GM12878 (cell line): Measurements from ENCODE around the gene TUBA8. TPM values are rescaled to one million over a fixed set of nuclear protein-coding genes. Genes with fewer than 3 reads are reported as not detected.

Experiments
- ATAC-seq: fragments of 200-7000 bp; cut with Tn5 transposase; 3 replicates; pipeline ENCODE4 v1.9.1; 2020; ENCODE audit warnings: mild to moderate bottlenecking, moderate library complexity
- BruUV-seq: library from RNA; stranded (reverse); fragments of 400-500 nt; replicated peaks from 2 replicates; lab custom pipeline; 2021; lab: Mats Ljungman, UMichigan
- CTCF ChIA-PET: fragments of 300-600 bp; sonication (Branson Sonifier 250); formaldehyde crosslinking; extraction: SDS; loops from one replicate; lab custom pipeline; 2021; ENCODE audit warnings: inconsistent platforms; lab: Yijun Ruan, JAX
- POLR2A ChIA-PET: fragments of 350-600 bp; formaldehyde crosslinking; extraction: SDS; loops from one replicate; lab custom pipeline; 2021; ENCODE audit warnings: inconsistent platforms; lab: Charles Lee
- RAD21 ChIA-PET: fragments of 300-600 bp; sonication (Branson Sonifier 250); formaldehyde crosslinking; loops from one replicate; lab custom pipeline; 2023; ENCODE audit warnings: antibody characterized with exemption; ENCODE audit not compliant: unreplicated experiment; lab: Charles Lee
- SMC1A ChIA-PET: fragments of 300-600 bp; sonication (Branson Sonifier 250); formaldehyde crosslinking; loops from one replicate; lab custom pipeline; 2023; ENCODE audit not compliant: unreplicated experiment, uncharacterized antibody; lab: Charles Lee
- DNase-seq: peaks from one replicate; pipeline ENCODE4 v3.0.0-alpha.2; 2011; ENCODE audit warnings: low read depth, low spot score
- FAIRE-seq: peaks from 3 replicates; lab custom pipeline; 2011; peaks lifted over from hg19 to GRCh38; lab: Jason Lieb, UNC
- H2AFZ ChIP-seq: 2 replicates; pipeline ENCODE4 v1.6.0; 2011; ENCODE audit warnings: low read depth, low read length, control low read depth; ENCODE audit not compliant: control insufficient read depth
- H3K27ac ChIP-seq: 2 replicates; pipeline ENCODE4 v1.5.1; 2011; ENCODE audit warnings: control low read depth; ENCODE audit not compliant: control insufficient read depth, insufficient read depth
- H3K27me3 ChIP-seq, 2 experiments: replicated peaks in 1 of 2; 2 replicates each; pipeline versions ENCODE4 v1.6.0 to v1.6.1; 2011; ENCODE audit warnings: low read length in 1 of 2; ENCODE audit not compliant: control insufficient read depth in 2 of 2, insufficient read depth in 2 of 2
- H3K36me3 ChIP-seq, 2 experiments: 2 replicates each; pipeline ENCODE4 v1.5.1; 2011; ENCODE audit warnings: low read length in 1 of 2; ENCODE audit not compliant: control insufficient read depth in 2 of 2, insufficient read depth in 2 of 2
- H3K4me1 ChIP-seq: 2 replicates; pipeline ENCODE4 v1.6.1; 2011; ENCODE audit warnings: mild to moderate bottlenecking, low read length, moderate library complexity, mixed read lengths; ENCODE audit not compliant: control insufficient read depth, insufficient read depth
- H3K4me2 ChIP-seq: 2 replicates; pipeline ENCODE4 v1.6.0; 2011; ENCODE audit warnings: control low read depth; ENCODE audit not compliant: control insufficient read depth, insufficient read depth
- H3K4me3 ChIP-seq: fragments of 200-600 bp; sonication (generic); 2 replicates; pipeline ENCODE4 v1.5.1; 2016
- H3K79me2 ChIP-seq: 2 replicates; pipeline ENCODE4 v1.6.0; 2011; ENCODE audit warnings: low read length; ENCODE audit not compliant: control insufficient read depth, insufficient read depth
- H3K9ac ChIP-seq: 2 replicates; pipeline ENCODE4 v1.8.0; 2011; ENCODE audit warnings: low read length, control low read depth, mixed read lengths; ENCODE audit not compliant: control insufficient read depth, insufficient read depth
- H3K9me3 ChIP-seq: replicated peaks from 3 replicates; pipeline ENCODE4 v1.5.1; 2011; ENCODE audit warnings: mild to moderate bottlenecking, low read length; ENCODE audit not compliant: control insufficient read depth, insufficient read depth
- H4K20me1 ChIP-seq: 2 replicates; pipeline ENCODE4 v1.6.0; 2011; ENCODE audit not compliant: control insufficient read depth, insufficient read depth
- CHD4 ChIP-seq: fragments of 200-600 bp; sonication (generic); IDR thresholded peaks from 2 replicates; pipeline ENCODE4 v1.6.1; 2016; ENCODE audit warnings: mild to moderate bottlenecking
- CREM ChIP-seq: IDR thresholded peaks from 2 replicates; pipeline ENCODE4 v1.6.1; 2014; ENCODE audit warnings: antibody characterized with exemption, low read depth
- ELK1 ChIP-seq: IDR thresholded peaks from 2 replicates; pipeline ENCODE4 v1.6.1; 2012; ENCODE audit warnings: low read depth, low read length, improper control_type of control experiment
- HSF1 ChIP-seq: fragments of 150-350 bp; IDR thresholded peaks from 2 replicates; pipeline ENCODE4 v1.6.1; 2014; ENCODE audit warnings: mild to moderate bottlenecking, low read depth, low read length
- KAT2A ChIP-seq: conservative IDR thresholded peaks from 2 replicates; pipeline ENCODE4 v1.6.1; 2011; ENCODE audit warnings: low read depth, low read length; ENCODE audit not compliant: control insufficient read depth
- MEF2B ChIP-seq: fragments of 450-650 bp; IDR thresholded peaks from 2 replicates; pipeline ENCODE4 v1.6.1; 2018; ENCODE audit warnings: mild to moderate bottlenecking, moderate library complexity; ENCODE audit not compliant: partially characterized antibody, poor library complexity, severe bottlenecking
- NFIC ChIP-seq: IDR thresholded peaks from 2 replicates; pipeline ENCODE4 v1.6.1; 2012; ENCODE audit warnings: low read depth, mild to moderate bottlenecking, inconsistent platforms, low read length, moderate library complexity
- NKRF ChIP-seq: fragments of 450-650 bp; conservative IDR thresholded peaks from 2 replicates; pipeline ENCODE4 v1.6.1; 2017; ENCODE audit warnings: mild to moderate bottlenecking, moderate library complexity
- PAX8 ChIP-seq: fragments of 450-650 bp; IDR thresholded peaks from 2 replicates; pipeline ENCODE4 v1.6.1; 2017; ENCODE audit warnings: mild to moderate bottlenecking, moderate library complexity
- RAD21 ChIP-seq: IDR thresholded peaks from 2 replicates; pipeline ENCODE4 v1.6.1; 2011; ENCODE audit warnings: mild to moderate bottlenecking, low read depth, low read length, moderate library complexity; ENCODE audit not compliant: insufficient read depth
- TCF7 ChIP-seq: IDR thresholded peaks from 2 replicates; pipeline ENCODE4 v1.6.1; 2014; ENCODE audit warnings: antibody characterized with exemption, borderline replicate concordance
- YBX1 ChIP-seq: fragments of 450-650 bp; IDR thresholded peaks from 2 replicates; pipeline ENCODE4 v1.6.1; 2016; ENCODE audit warnings: antibody characterized with exemption
- ZNF384 ChIP-seq: IDR thresholded peaks from 2 replicates; pipeline ENCODE4 v1.6.1; 2012; ENCODE audit warnings: low read depth, mild to moderate bottlenecking, low read length, improper control_type of control experiment, borderline replicate concordance
- ZNF687 ChIP-seq: fragments of 450-650 bp; IDR thresholded peaks from 2 replicates; pipeline ENCODE4 v1.6.1; 2017; ENCODE audit warnings: mild to moderate bottlenecking, moderate library complexity
- WGBS: methylation state at CpG from one replicate; pipeline ENCODE4 v1.1.6; 2016; ENCODE audit warnings: low lambda C conversion rate; ENCODE audit not compliant: insufficient replicate concordance, insufficient coverage; ENCODE audit errors: missing lambda C conversion rate; 5-methylcytosine and 5-hydroxymethylcytosine counted together
- in situ Hi-C: fragments of 300-500 bp; cut with MboI; formaldehyde crosslinking; loops from 9 replicates; pipeline ENCODE4 v1.14.3; 2018; ENCODE audit warnings: mixed read lengths
- intact Hi-C: fragments of 100-400 bp; cut with micrococcal nuclease; formaldehyde crosslinking; loops from one replicate; pipeline ENCODE4 v1.14.2; 2022; ENCODE audit not compliant: unreplicated experiment
- polyA plus RNA-seq, 11 experiments: library from polyadenylated mRNA; depleted of rRNA in 4 of 11; unstranded in 6 of 11; stranded (reverse) in 5 of 11; fragments of >200 nt; fragmentation: Nextera tagmentation in 4 of 11; fragmentation: Illumina TruSeq in 1 of 11; extraction: Ambion mirVana in 4 of 11; extraction: Trizol in 1 of 11; gene quantifications; 1 replicate in 1 of 11; 2 replicates in 10 of 11; pipeline versions ENCODE4 v1.2.1 to v1.2.3, GENCODE V29; 2011 to 2016; ENCODE audit warnings: inconsistent platforms in 2 of 11, missing spikeins in 2 of 11, low read depth in 1 of 11
- total RNA-seq, 4 experiments: library from RNA; depleted of rRNA in 3 of 4; stranded (reverse); fragments of >200 nt in 3 of 4; fragmentation: Illumina TruSeq in 1 of 4; extraction: Trizol in 1 of 4; gene quantifications; 2 replicates each; pipeline versions ENCODE4 v1.2.1 to v1.2.3, GENCODE V29; 2013 to 2021

Gene TUBA8
- total and polyA plus RNA-seq, 10 of the 15 experiments (the other 5 are each of a cell fraction or from before 2014, with no cell fraction given) = 2.2 to 30.3 (median 21.0) TPM

GRCh38 chr22:18100781-18101180 is 9.8 kb upstream of the TUBA8 start (continued):
- TF ChIP-seq RAD21 = no peak

- FAIRE-seq = no peak
- 83% methylated on average over 4 of the region's 4 CpGs for WGBS
- H3K79me2 ChIP-seq = peaks cover 3% of the 10 kb centered on the region
- intact Hi-C loops (loop anchor here (10.0 kb wide), 1 partner anchor 127 kb away; no protein-coding TSS in a partner anchor), in situ Hi-C loops (no loop called here)
- H3K4me1 ChIP-seq = peaks cover 22% of the 10 kb centered on the region
- H3K9me3 ChIP-seq = peaks cover 16% of the 10 kb centered on the region
- no peaks in the 10 kb centered on the region for H3K36me3 ChIP-seq
- no peak overlapping the region for H2AFZ ChIP-seq
- no peak overlapping the region for H3K4me2 ChIP-seq
- POLR2A ChIA-PET = interaction anchor here (1.6 kb wide), 1 partner anchor 11 kb away, joined by 6 read pairs; no protein-coding TSS in a partner anchor
- SMC1A ChIA-PET = interaction anchor here (0.6 to 3.0 kb wide), 5 partner anchors 8 to 967 kb away, joined by 3 to 13 read pairs (median 4); no protein-coding TSS in a partner anchor
- no peak for DNase-seq
- H3K4me3 ChIP-seq = no peak overlapping the region
- BruUV-seq = no TSS peak
- TF ChIP-seq HSF1 = no peak
- no peak for TF ChIP-seq NKRF
- TF ChIP-seq MEF2B = no peak
- no peak for TF ChIP-seq ZNF687
- TF ChIP-seq ZNF384 = no peak
- no peak for TF ChIP-seq CREM
- no peak for TF ChIP-seq YBX1
- TF ChIP-seq CHD4 = no peak
- no peak for TF ChIP-seq KAT2A
- TF ChIP-seq ELK1 = no peak
- no peak for TF ChIP-seq PAX8
- no peak for TF ChIP-seq TCF7
- no peak for TF ChIP-seq NFIC
- H3K27me3 ChIP-seq = no peaks in the 10 kb centered on the region
- no peak overlapping the region for H3K9ac ChIP-seq
- RAD21 ChIA-PET = no interaction called here
- no peak for ATAC-seq
- H4K20me1 ChIP-seq = no peaks in the 10 kb centered on the region
- CTCF ChIA-PET = interaction anchor here (0.5 to 1.9 kb wide), 2 partner anchors 25 to 58 kb away, joined by 6 read pairs; no protein-coding TSS in a partner anchor
- H3K27ac ChIP-seq = no peak overlapping the region
Measured at GRCh38 chr22:18101536-18101935, 9.1 kb upstream of the TUBA8 start.
